SU-DHL-6 (cell line): ENCODE results near the gene RAP2B.

Source experiments
- H2AFZ ChIP-seq: fragments of 200-600 bp; sonication (generic); 2 replicates; pipeline ENCODE4 v1.6.1; 2014; ENCODE audit warnings: low read depth, mild to moderate bottlenecking, moderate library complexity, mixed read lengths, antibody characterized with exemption, low read length; ENCODE audit not compliant: severe bottlenecking
- H3F3A ChIP-seq: fragments of 200-600 bp; shearing (Covaris generic); 2 replicates; pipeline ENCODE4 v1.6.0; 2016; ENCODE audit warnings: antibody characterized with exemption, mild to moderate bottlenecking; ENCODE audit not compliant: insufficient read depth
- H3K27ac ChIP-seq: fragments of 200-600 bp; sonication (generic); 2 replicates; pipeline ENCODE4 v1.5.1; 2016; ENCODE audit warnings: low read depth, mild to moderate bottlenecking, low read length, moderate library complexity, mixed read lengths
- H3K27me3 ChIP-seq: fragments of 200-600 bp; sonication (generic), shearing (Covaris generic); 2 replicates; pipeline ENCODE4 v1.6.0; 2014; ENCODE audit warnings: mild to moderate bottlenecking, low read length
- H3K36me3 ChIP-seq: fragments of 200-600 bp; sonication (generic); 2 replicates; pipeline ENCODE4 v1.6.1; 2014; ENCODE audit warnings: mild to moderate bottlenecking, low read length, mixed read lengths
- H3K4me2 ChIP-seq: fragments of 300-600, 200-600 bp; shearing (Covaris generic), sonication (generic); 2 replicates; pipeline ENCODE4 v1.6.0; 2014; ENCODE audit warnings: low read length, low read depth, mild to moderate bottlenecking; ENCODE audit not compliant: poor library complexity, severe bottlenecking
- H3K4me3 ChIP-seq: fragments of 200-600 bp; sonication (generic); 2 replicates; pipeline ENCODE4 v1.5.1; 2014; ENCODE audit warnings: antibody characterized with exemption, low read length, mild to moderate bottlenecking, mixed read lengths; ENCODE audit not compliant: insufficient read depth, poor library complexity, severe bottlenecking
- H3K79me2 ChIP-seq: fragments of 200-600 bp; sonication (generic); 2 replicates; pipeline ENCODE4 v1.6.1; 2014; ENCODE audit warnings: mild to moderate bottlenecking, low read length, moderate library complexity; ENCODE audit not compliant: insufficient read depth
- H3K9ac ChIP-seq: fragments of 200-600 bp; sonication (generic); 2 replicates; pipeline ENCODE4 v1.7.0; 2014; ENCODE audit warnings: mild to moderate bottlenecking, low read length
- H3K9me2 ChIP-seq: fragments of 200-600 bp; sonication (generic); replicated peaks from 2 replicates; pipeline ENCODE4 v1.6.1; 2014; ENCODE audit warnings: low read length; ENCODE audit not compliant: insufficient read depth
- H3K9me3 ChIP-seq: fragments of 200-600 bp; sonication (generic); 2 replicates; pipeline ENCODE4 v1.6.1; 2014; ENCODE audit warnings: low read length, mixed read lengths; ENCODE audit not compliant: insufficient read depth
- H4K20me1 ChIP-seq: fragments of 200-600 bp; sonication (generic); 2 replicates; pipeline ENCODE4 v1.6.1; 2014; ENCODE audit warnings: low read depth, mild to moderate bottlenecking, antibody characterized with exemption, low read length, moderate library complexity, mixed read lengths
- EZH2phosphoT487 ChIP-seq: fragments of 200-600 bp; sonication (generic), shearing (Covaris generic); conservative IDR thresholded peaks from 2 replicates; pipeline ENCODE4 v1.6.1; 2018; ENCODE audit warnings: mild to moderate bottlenecking, antibody characterized with exemption, low read length, moderate library complexity, mixed read lengths
- TF ChIP-seq, protein P1 (sequence below): fragments of 200-600 bp; sonication (generic); IDR thresholded peaks from one replicate; pipeline ENCODE4 v1.5.1; 2017; ENCODE audit warnings: antibody characterized with exemption, mild to moderate bottlenecking, low read length, moderate library complexity; ENCODE audit not compliant: insufficient read depth, poor library complexity, severe bottlenecking

Gene RAP2B

DNA sequence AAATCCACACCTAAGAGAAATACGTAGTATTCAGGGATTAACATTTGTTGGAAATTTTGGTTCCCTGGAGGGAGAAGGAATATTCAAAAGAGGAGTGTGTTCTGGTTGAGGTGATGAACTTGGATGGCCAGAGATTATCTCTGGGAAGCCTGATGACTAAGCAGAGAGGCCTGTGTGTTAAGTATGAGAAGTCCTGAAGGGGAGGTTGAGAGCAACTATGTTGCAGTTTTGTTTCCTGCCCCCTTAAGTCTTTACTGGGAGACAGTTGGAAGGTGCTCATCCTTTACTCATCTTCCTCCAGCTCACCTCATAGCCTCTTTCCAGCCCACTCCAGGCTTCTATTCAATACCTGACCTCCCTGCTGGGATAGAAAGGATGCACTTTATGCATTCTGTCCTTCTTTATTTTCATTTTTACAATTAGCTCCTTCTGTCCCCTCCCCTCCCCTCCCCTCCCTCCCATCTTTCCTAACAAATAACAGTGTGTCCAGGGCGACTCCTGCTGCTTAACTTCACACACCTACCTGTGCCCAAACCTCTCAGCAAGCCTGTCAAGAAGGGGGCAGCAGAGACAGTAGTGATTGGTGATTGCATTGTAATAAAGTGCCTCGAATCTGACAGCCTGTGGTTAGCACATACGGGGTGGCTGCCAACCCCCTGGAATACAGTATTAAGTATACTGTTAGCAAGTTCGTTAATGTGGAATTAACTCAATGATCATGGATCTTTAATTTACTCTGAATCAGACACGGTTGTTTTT, 11.9 kb downstream of the RAP2B start:
- Histone ChIP-seq H3F3A (peaks cover 7% of the 10 kb centered on the region; the same call in 1 of the 2 replicates), H4K20me1 (no peaks in the 10 kb centered on the region), H3K4me3 (no peak overlapping the region), H2AFZ (no peak overlapping the region), H3K27ac (no peak overlapping the region), H3K9ac (no peak overlapping the region), H3K36me3 (0 out of 2 replicates have a peak, but pooled peaks cover 3% of the 10 kb centered on the region), H3K9me3 (0 out of 2 replicates have a peak, but pooled peaks cover 5% of the 10 kb centered on the region), H3K27me3 (no peaks in the 10 kb centered on the region), H3K4me2 (no peak overlapping the region), H3K9me2 (no peaks in the 10 kb centered on the region), H3K79me2 (no peaks in the 10 kb centered on the region; the same call in 1 of the 2 replicates)
- TF ChIP-seq, protein P1, sequence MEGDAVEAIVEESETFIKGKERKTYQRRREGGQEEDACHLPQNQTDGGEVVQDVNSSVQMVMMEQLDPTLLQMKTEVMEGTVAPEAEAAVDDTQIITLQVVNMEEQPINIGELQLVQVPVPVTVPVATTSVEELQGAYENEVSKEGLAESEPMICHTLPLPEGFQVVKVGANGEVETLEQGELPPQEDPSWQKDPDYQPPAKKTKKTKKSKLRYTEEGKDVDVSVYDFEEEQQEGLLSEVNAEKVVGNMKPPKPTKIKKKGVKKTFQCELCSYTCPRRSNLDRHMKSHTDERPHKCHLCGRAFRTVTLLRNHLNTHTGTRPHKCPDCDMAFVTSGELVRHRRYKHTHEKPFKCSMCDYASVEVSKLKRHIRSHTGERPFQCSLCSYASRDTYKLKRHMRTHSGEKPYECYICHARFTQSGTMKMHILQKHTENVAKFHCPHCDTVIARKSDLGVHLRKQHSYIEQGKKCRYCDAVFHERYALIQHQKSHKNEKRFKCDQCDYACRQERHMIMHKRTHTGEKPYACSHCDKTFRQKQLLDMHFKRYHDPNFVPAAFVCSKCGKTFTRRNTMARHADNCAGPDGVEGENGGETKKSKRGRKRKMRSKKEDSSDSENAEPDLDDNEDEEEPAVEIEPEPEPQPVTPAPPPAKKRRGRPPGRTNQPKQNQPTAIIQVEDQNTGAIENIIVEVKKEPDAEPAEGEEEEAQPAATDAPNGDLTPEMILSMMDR = no peak
- no peak for TF ChIP-seq EZH2phosphoT487

DNA sequence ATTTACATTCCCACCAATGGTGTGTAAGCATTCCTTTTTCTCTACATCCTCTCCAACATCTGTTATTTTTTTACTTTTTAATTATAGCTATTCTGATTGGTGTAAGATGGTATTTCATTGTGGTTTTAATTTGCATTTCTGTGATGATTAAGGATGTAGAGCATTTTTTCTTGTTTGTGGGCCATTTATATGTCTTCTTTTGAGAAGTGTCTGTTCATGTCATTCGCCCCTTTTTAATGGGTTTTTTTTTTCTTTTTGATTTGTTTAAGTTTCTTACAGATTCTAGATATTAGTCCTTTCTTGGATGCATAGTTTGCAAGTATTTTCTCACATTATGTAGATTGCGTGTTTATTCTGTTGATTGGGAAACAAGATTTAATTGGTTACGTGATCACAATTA, 14.2 kb downstream of the RAP2B start:
- Histone ChIP-seq H3F3A (peaks cover 7% of the 10 kb centered on the region; the same call in 1 of the 2 replicates), H3K36me3 (0 out of 2 replicates have a peak, but pooled peaks cover 3% of the 10 kb centered on the region), H3K27me3 (no peaks in the 10 kb centered on the region), H3K79me2 (no peaks in the 10 kb centered on the region), H3K4me2 (no peak overlapping the region), H3K9me2 (no peaks in the 10 kb centered on the region), H3K27ac (no peak overlapping the region), H3K9me3 (0 out of 2 replicates have a peak, but pooled peaks cover 5% of the 10 kb centered on the region), H3K9ac (no peak overlapping the region), H2AFZ (no peak overlapping the region), H3K4me3 (no peak overlapping the region), H4K20me1 (no peaks in the 10 kb centered on the region)
- no peak for TF ChIP-seq EZH2phosphoT487
- TF ChIP-seq, protein P1 = no peak

DNA sequence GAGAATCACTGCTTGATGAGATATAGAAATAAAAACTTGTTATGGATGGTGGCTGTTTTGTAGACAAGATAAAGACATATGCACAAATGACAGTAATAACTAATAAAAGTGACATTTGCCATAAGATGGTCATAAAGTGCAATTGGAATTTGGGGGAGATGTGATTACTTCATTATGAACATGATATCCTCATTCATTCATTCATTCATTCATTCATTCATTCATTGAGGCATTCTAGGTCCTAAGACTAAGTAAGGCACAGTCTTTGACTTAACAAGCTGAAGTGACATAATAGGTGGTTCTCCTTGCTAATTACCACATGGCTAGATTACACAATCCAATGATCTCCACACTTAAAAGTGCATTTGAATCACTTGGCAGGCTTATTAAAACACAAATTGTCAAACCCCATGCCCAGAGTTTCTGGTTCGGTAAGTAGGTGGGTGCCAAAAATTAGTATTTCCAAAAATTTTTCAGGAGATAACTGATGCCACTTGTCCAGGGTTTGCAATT, 18.9 kb downstream of the RAP2B start:
- Histone ChIP-seq H3K4me2 (no peak overlapping the region), H4K20me1 (no peaks in the 10 kb centered on the region), H3K9ac (no peak overlapping the region), H3K9me3 (0 out of 2 replicates have a peak, but pooled peaks cover under 1% of the 10 kb centered on the region), H3F3A (no peaks in the 10 kb centered on the region), H3K27ac (no peak overlapping the region), H3K27me3 (no peaks in the 10 kb centered on the region), H3K9me2 (no peaks in the 10 kb centered on the region), H2AFZ (no peak overlapping the region), H3K4me3 (no peak overlapping the region), H3K36me3 (no peaks in the 10 kb centered on the region), H3K79me2 (no peaks in the 10 kb centered on the region)
- TF ChIP-seq EZH2phosphoT487 = no peak
- TF ChIP-seq, protein P1 = no peak
